ELF-1 (cell line): ENCODE results near the gene ST6GALNAC5.

Experiments used
- DNase-seq: peaks from one replicate; pipeline ENCODE4 v3.0.0-alpha.2; 2016; ENCODE audit warnings: low read depth, low spot score

ST6GALNAC5 gene

DNA sequence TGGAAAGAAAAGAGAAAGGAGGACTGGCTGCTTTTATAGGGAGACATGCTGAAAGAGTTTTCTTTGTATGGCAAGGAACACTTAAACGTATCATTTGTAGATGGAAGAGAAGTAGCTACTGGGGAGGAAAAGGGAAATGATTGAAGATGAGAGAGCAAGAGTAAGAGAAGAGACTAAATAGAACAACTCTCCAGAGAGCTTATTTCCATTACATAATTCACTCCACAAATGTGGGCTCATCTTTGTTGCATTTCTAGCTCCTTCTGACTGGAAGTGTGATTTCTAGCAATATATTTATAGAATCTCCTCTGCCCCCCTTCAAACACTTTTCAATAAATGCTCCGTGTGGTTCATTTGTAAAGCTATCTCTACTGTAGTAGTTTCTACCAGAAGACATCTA is 71.0 kb downstream of the ST6GALNAC5 start:
- no peak for DNase-seq

DNA sequence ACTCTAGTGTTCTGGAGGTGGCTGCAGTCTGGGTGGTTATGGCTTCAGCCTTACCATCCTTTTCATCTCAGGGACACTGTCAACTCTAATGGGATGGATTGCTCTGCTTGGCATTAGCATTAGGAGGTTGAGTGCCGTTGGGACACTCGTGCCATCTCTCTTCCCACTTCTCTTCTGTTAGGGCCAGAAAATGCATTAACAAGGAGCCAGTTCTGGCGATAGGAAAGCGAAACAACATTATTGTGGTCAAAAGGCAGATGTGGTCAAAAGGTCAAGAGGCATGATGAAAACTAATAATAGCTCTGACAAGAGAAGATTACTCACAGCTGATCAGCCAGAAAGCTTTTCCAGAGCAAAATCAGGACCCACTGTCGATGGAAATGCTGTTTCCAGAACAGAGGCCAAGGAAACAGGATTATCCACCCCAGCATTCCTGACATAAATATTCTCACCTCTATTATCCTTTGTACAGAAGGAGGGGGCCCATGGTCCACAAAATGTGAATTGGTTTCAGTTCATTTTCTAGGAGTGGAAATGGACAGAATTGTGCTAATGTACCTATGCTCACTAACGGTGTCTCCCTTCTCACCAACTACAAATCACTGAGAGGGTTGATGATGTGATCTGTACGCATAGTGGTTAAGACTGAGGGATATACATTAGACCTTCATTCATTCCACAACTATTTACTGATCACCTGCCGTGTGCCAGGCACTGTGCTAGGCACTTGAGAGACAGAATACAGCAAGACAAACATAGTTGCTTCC is 72.0 kb downstream of the ST6GALNAC5 start:
- no peak for DNase-seq

DNA sequence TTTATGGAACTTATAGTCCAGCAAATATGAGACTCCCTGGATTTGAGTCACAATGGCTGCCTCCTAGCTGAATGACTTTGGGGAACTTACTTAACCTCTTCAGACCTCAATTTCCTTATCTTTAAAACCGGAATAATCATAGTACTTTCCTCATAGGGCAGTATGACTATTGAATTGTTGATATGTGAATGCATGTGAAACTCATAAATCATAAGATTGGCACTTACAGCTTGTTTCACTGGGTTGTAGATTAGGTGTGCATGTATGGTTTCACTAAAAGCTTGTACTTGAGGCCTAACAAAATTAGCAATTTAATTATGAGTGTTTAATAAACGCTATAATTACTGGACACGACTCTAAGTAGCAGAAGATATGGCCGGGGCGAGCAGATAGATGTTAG is 72.5 kb downstream of the ST6GALNAC5 start:
- no peak for DNase-seq

DNA sequence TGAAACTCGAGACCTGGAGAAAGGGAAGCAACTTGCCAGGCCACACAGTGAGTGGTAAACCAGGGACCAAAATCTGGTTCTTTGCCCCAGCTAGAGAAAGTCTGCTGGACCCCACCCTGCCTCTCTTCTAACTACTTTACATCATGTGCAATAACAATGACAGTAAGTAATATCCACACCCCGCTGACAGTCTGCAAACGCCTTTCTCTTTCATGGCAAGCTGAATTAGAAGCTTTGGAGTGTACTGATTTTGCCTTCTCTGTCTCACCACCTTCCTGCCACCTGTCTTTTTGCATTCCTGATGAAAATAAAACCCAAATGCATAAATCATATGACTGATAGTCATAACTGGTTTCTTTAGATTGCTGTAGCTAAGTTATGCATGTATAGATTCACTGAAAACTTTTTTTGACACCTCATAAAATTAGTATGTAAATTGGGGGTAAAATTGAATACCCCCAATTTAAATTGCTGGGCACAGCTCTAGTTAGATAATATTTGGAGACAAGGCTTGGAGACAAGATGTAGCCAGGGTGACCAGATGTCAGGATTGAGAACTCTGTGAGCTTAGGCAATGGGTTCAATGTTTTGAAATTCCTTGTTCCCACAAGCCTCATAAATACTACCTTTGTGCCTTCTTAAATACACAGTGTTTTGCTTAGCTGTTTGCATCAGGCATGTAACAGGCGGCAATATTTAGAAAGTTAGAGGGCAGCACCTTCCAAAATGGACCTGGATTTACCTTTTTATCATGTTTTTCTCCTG is 73.5 kb downstream of the ST6GALNAC5 start:
- DNase-seq = no peak

DNA sequence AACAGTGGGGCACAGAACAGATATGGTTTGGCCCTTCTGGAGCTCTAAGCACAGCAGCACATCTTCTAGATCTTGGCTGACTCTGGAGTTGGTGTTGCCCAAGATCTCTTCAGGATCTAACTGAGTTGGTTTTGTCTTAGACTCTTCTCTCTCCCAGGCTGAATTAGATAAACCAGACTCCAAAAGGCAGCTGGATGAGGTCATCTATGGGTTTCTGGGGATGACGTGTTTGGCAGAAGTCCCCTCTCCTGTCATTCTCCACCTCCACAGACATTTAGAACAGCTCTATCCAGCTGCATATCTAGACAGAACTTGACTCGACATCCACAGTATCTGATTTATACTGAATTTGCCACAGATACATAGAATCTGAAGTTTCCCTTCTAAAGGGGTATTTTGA is 75.3 kb downstream of the ST6GALNAC5 start:
- DNase-seq = no peak

DNA sequence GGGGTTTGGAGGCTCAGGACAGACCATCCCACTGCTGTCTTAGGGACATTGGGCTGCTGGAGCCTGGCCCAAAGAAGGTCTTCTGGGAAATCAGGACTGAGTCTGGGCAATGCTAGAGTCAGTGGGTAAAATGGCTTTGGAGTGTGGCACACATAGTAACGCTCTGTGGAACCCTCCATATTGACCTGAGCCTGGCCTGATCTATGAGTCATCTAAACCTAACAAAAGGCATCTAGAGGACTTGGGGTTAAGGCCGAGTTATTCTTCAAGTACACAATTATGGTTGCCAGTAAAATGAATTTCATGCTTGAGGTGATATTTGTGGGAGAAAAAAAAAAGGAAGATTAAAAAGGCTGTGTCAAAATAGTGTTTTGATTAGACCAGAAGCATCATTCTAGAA is 77.7 kb downstream of the ST6GALNAC5 start:
- DNase-seq = no peak

DNA sequence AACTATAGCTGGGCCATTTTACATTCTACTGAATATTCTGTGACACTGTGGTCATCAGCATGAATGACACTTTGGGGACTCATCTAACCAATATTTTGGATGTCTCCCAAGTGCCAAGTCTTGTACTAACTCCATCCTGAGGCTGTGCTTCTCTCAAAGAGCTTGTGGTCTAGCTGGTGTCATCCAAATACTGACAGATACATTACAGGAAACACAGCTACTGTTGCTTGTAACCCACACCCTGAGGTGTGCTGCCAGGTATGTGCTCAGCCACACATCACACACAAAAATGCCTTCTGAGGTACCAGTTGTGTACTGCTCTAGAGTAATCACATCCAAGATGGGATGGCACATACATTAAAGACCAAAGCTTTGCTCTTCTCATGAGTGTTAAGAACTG is 81.6 kb downstream of the ST6GALNAC5 start:
- no peak for DNase-seq

DNA sequence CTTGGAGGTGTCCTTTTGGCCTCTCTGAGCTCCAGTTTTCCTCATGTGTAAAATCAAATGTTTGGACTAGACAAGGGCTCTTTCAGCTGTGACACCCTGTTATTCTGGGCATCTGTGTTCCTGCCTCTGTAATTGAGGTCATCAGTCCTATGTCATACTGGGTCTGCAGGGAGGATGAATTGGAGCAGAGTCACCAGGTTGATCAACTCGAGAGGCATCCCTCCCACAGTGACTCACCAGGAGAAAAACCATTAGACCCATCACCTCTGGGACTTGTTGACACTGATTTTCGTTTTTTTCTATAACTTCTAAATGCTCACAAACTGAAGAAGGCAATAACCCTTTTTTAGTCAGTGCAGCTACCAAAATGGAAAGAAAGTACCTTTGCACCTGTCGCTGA is 82.2 kb downstream of the ST6GALNAC5 start:
- DNase-seq = no peak

DNA sequence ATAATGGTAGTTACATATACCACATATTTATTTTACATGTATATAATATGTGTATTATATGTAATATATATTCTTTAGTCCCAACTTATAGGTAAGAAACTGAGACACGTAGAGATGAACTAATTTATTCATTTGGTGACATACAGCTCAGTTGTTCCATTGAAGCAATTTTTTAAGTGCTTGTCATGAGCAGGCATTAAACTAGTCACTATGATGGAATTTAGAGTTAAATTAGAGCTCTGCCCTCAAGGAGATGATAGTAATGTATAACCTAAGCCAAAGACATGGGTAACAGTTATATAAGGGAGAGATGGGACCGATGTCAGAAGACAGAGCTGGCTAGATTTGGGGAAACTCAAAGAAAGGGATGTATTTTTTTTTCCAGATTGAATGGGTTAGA is 83.0 kb downstream of the ST6GALNAC5 start:
- no peak for DNase-seq

DNA sequence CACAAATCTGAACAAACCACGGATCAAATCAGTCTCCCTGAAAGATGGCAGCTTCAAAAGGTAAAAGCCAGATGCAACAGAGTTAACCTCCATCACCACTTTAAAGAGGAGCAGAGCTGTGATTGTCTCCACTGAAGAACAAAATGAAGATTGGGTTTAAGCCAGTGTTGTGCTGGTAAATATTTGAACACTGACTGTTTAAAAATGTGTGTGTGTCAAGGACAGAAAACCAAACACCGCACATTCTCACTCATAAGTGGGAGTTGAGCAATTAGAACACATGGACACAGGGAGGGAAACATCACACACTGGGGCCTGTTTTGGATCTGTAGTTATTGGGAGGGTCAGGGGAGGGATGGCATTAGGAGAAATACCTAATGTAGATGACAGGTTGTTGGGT is 83.9 kb downstream of the ST6GALNAC5 start:
- DNase-seq = no peak

DNA sequence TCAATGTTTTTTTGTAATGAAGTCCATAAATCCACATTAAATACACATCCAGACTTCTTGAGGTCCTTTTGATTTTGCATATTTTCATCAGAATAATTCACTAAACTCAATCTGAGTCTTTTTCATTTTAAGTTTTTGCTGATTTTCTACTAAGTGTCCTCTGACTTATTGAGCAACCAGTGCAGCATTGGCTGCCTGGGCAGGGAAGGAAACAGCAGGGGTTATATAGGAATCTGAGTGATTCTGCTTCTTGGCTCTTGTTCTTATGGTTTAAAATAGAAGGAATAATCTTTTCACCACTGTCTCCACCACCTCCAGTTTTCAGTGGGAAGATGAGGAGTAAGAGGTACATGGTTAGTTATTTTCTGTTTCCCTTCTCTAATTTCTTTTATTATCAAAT is 88.4 kb downstream of the ST6GALNAC5 start:
- DNase-seq = no peak

DNA sequence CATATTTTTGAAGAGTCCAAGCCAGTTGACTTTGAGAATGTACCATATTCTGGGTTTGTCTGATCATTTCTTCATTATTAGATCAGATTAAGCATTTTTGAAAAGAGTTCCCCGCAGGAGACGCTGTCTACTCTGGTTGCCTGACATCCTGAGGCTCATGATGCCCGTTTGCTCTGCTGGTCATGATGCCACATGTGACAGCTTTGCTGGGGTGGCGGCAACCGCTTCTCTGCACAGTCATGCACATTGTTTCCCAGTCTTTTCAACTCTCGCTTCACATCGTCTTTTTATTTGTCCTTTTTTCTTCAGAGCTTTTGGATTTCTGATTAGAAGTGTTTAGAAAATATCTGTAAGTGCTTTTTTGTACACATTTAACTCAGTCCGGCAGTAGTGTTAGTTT is 90.7 kb downstream of the ST6GALNAC5 start:
- DNase-seq = no peak

DNA sequence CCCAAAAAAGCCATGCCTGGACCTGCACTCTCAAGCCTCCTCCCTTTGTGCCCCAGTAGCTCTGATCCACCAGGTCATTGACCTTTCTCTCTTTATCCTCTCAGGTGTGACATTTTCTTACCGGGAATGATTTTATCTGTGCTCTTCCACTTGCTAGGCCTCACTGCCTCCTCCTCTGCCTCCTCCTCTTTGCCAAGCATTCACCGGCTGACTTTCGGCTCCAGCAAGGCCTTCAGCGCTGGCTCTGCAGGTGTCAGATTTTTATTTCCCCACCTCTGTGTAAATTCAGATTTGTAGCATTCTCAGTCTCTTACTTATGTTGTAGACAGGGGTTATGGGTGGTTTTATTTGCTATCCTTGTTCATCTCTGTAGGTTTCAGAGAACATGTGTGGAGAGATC is 91.5 kb downstream of the ST6GALNAC5 start:
- no peak for DNase-seq

DNA sequence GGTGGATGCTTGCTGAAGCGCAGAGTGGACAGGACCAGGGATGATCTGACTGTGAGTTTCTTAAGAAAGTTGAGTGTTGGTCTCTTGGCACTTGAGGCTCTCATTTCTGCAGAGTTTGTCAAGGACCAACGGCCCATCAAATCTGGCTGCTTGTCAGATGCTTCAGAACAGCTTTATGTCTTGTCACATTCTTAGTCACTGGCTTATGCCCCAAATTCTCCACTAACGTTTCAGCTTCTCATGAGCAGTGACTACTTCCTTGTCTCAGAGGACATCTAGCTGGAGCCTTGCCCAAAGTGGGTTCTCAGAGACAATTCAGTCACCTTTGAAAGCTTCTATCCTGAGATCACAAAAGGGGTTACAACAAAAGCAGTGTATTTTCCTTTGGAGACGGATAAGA is 92.3 kb downstream of the ST6GALNAC5 start:
- no peak for DNase-seq

DNA sequence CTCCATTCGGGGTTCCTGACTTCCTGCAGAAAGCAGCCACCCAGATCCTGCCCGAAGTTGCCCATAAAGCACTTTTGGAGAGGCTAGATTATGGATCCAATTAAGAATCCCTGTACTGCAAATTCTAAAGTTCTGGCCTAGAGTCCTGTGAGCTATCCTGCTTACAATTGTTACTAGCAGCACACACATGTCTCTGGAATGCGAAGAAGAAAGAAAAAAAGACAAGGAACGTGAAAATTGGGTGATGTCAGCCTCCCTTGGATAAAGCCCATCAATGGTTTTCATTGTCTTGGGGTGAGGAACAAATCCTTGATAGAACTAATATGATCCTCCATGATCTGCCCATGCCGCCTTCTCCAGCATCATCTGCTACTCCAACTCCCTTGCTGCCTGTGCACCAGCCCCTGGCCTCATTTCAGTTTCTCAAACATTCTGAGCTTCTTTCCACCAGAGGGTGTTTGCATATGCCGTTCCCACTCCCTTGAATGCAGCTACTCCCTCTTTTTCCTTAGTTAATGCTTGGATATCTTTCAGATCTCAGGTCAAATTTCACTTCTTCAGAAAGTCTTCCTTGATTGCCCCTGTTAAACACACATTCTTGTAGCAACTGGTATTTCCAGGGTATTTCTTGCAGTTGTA is 94.0 kb downstream of the ST6GALNAC5 start:
- DNase-seq = no peak

DNA sequence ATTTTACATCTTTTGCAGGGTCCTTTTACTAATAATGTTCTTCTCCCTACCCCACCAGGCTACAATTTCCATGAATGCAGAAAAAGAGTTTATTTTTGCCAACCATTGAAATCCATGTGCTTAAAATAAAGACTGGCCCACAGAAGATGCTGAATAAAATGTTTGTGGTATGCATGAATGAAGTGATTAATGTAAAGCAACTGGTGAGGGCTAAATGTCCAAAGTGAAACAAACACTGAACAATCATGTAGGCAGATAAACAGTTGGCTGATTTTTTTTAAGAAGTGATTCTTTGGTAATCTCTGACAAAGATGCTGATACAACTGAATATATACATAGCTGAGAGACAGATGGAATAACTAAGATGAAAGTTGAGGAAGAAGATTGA is 94.5 kb downstream of the ST6GALNAC5 start:
- DNase-seq = no peak

DNA sequence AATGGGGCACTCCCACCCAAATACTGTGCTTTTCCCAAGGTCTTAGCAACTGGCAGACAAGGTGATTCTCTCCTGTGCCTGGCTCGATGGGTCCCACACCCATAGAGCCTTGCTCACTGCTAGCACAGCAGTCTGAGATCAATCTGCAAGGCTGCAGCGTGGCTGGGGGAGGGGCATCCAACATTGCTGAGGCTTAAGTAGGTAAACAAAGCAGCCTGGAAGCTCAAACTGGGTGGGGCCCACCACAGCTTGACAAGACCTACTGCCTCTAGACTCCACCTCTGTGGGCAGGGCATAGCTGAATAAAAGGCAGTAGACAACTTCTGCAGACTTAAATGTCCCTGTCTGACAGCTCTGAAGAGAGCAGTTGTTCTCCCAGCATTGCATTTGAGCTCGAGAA is 114.0 kb downstream of the ST6GALNAC5 start:
- DNase-seq = peak; percentile 45

DNA sequence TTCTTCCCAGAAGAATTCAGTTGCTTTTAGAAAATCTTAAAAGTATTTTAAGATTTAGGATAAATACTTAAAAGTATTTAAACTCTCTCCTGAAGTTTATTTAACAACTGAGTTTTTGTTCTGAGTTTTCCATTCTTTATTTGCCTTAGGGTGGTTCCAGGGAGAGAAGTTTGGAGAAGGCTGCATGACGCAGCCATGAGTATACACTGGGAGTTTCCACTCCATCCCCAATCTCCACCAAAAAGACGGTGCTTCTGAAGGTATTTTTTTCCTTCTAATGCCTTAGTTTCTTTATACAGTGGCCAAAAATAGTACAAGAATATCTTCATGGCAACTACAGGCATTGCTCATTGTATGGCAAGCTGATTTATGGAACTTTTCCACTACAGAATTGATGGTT is 122.7 kb downstream of the ST6GALNAC5 start:
- no peak for DNase-seq

DNA sequence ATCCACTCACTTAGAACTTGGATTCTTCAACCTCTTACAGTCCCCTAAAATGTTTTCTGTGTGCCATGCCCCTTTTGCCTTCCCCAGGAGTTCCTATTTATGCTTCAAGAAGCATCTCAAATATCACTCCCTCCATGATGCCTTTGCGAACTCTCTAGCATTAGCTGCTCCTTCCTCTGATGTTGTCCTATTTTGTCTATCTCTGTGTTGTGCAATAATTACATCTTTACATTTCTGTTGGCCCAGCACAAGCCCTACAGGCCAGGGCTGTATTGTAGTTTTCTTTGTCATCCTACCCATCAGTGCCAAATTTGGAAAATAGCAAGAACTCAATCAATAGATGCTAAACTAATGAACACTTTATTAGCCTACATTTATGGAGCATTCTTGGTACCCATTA is 125.8 kb downstream of the ST6GALNAC5 start:
- no peak for DNase-seq

DNA sequence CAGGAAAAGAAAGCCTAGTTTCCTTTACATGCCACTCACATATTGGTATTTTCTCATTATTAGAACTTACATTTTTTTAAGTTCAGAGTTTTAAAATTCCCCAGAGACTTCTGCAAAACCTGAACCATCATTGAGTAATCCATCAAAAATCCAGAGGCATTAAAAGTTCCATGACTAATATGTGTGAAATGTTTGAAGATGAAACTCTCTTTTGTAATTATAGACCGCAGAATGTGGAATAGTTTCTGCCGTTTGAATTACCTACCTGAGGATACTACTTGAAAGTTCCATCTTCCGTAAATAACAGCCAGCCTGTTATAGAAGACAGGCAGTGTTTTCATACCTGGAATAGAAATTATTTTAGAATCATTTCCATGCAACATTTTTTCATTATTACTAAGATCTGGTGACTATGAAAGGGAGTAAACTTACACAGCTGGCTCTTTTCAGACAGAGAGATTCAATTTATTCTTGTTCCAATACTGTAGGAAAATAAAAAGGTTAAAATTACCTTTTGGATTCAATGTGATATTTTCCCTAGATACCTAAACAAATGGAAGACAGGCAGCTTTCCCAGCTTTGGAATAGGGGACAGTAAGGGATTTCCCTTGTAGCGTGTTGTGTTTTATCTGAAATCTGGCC is 131.4 kb downstream of the ST6GALNAC5 start:
- DNase-seq = no peak

DNA sequence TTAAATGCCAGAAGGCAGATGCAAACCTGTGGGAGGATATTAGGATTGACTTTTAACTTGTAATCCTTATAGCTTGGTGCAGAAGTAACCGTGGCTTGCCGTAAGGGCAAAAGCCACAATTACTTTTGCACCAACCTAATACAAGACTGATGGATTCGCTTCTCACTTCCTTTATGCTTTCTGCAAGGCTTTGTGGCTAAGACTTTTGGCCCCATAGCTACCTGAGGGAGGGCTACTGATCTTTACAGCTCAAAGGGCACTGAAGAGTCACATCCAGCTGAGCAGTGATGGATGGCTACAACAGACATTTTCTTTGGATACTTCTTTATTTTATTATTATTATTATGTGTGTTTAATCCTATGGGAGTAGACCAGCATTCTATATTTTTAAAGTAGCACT is 140.4 kb downstream of the ST6GALNAC5 start:
- DNase-seq = no peak

DNA sequence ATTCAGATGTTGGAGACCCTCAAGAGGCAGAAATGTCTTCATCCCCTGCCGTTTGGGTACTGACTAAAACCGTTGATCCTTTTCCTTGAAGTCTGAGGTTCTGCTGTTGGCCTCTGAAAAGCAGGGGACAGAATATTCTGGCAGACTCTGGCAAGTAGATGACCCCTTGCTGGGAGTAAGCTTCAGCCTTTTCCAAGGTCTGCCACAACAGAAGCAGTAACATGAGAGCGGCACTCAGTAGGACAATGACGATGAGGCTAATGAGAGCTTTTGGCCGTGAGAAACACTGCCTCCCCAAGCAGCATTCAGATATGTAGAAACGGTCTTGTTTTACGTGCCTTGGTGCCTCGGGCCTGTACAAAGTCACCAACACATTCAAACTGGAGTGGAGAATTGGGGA is 143.7 kb downstream of the ST6GALNAC5 start:
- DNase-seq = peak; percentile 71
